Left ventricle myocardium inferior (tissue), 1 donor: Measurements from ENCODE around the gene AANAT. TPM values are rescaled to one million over a fixed set of nuclear protein-coding genes. Genes with fewer than 3 reads are reported as not detected.

Source experiments
- DNase-seq: peaks from one replicate; pipeline ENCODE4 v3.0.0-alpha.2; 2020
- H3K27ac ChIP-seq: fragments of 200-600 bp; replicated peaks from 2 replicates; pipeline ENCODE4 v1.8.0; 2021
- H3K27me3 ChIP-seq: fragments of 200-600 bp; 2 replicates; pipeline ENCODE4 v1.8.0; 2021; ENCODE audit warnings: low read depth
- H3K36me3 ChIP-seq: fragments of 200-600 bp; 2 replicates; pipeline ENCODE4 v1.8.0; 2021
- H3K4me1 ChIP-seq: fragments of 200-600 bp; 2 replicates; pipeline ENCODE4 v1.8.0; 2021
- H3K4me3 ChIP-seq: fragments of 200-600 bp; 2 replicates; pipeline ENCODE4 v1.8.0; 2021; ENCODE audit warnings: mild to moderate bottlenecking, moderate library complexity
- H3K9me3 ChIP-seq: fragments of 200-600 bp; replicated peaks from 2 replicates; pipeline ENCODE4 v1.8.0; 2021
- intact Hi-C: fragments of 100-400 bp; cut with micrococcal nuclease; formaldehyde crosslinking; loops from one replicate; pipeline ENCODE4 v1.11.0; 2022
- total RNA-seq: library from RNA; stranded (reverse); fragmentation: NEBNext Ultra II Directional; extraction: Animal tissue kit (Norgen Biotek cat#: 25700); gene quantifications from one replicate; pipeline ENCODE4 v1.2.1, GENCODE V29; 2021
- TF ChIP-seq, protein P1 (sequence below): fragments of 200-600 bp; IDR thresholded peaks from 2 replicates; pipeline ENCODE4 v1.8.0; 2021; ENCODE audit warnings: antibody characterized with exemption, mild to moderate bottlenecking, borderline replicate concordance
- donor health status: DM: no; HTN: yes; CAD: no; lungs with severe emphysema.

AANAT gene
- total RNA-seq, 1 donor from 2014 or later, result not detected

DNA sequence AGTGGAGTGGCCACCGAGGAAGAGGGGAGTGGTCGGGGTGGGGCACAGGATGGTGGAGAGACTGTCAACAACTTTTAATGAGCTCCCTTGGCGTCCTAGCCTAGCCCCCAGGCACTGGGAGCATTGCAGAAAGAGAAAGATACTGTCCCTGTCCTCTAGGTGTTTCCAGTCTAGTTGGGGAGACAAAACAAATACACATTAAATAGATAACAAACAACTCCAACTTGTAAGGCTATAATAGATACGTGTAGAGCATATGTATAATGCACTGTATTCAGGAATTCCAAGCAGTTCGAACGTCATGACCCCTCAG, 14.0 kb upstream of the AANAT start:
- TF ChIP-seq, protein P1, sequence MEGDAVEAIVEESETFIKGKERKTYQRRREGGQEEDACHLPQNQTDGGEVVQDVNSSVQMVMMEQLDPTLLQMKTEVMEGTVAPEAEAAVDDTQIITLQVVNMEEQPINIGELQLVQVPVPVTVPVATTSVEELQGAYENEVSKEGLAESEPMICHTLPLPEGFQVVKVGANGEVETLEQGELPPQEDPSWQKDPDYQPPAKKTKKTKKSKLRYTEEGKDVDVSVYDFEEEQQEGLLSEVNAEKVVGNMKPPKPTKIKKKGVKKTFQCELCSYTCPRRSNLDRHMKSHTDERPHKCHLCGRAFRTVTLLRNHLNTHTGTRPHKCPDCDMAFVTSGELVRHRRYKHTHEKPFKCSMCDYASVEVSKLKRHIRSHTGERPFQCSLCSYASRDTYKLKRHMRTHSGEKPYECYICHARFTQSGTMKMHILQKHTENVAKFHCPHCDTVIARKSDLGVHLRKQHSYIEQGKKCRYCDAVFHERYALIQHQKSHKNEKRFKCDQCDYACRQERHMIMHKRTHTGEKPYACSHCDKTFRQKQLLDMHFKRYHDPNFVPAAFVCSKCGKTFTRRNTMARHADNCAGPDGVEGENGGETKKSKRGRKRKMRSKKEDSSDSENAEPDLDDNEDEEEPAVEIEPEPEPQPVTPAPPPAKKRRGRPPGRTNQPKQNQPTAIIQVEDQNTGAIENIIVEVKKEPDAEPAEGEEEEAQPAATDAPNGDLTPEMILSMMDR, result no peak
- H3K36me3 ChIP-seq, result no peaks in the 10 kb centered on the region
- H3K4me1 ChIP-seq, result peaks cover 45% of the 10 kb centered on the region
- H3K27ac ChIP-seq, result peak overlapping the region; percentile 94
- DNase-seq, result no peak
- intact Hi-C loops, result loop anchor here (10.0 kb wide), 1 partner anchor 49 kb away; no protein-coding TSS in a partner anchor
- no peaks in the 10 kb centered on the region for H3K27me3 ChIP-seq
- no peaks in the 10 kb centered on the region for H3K9me3 ChIP-seq
- H3K4me3 ChIP-seq, result peak overlapping the region; percentile 99

GRCh38 chr17:76458580-76459490, 8.6 kb upstream of the AANAT start:
- Histone ChIP-seq H3K4me3 (no peak overlapping the region), H3K9me3 (no peaks in the 10 kb centered on the region), H3K27me3 (no peaks in the 10 kb centered on the region), H3K36me3 (no peaks in the 10 kb centered on the region), H3K27ac (no peak overlapping the region), H3K4me1 (no peaks in the 10 kb centered on the region)
- DNase-seq, result peak; percentile 58
- intact Hi-C loops, result loop anchor here (10.0 kb wide), 1 partner anchor 54 kb away; no protein-coding TSS in a partner anchor
- TF ChIP-seq, protein P1, result peak; percentile 68

- Histone ChIP-seq H3K4me3 (no peak overlapping the region), H3K36me3 (no peaks in the 10 kb centered on the region), H3K4me1 (no peaks in the 10 kb centered on the region), H3K9me3 (no peaks in the 10 kb centered on the region), H3K27me3 (no peaks in the 10 kb centered on the region), H3K27ac (no peak overlapping the region)
- no peak for DNase-seq
- TF ChIP-seq, protein P1, result no peak
- intact Hi-C loops, result loop anchor here (10.0 kb wide), 1 partner anchor 55 kb away; no protein-coding TSS in a partner anchor
Measured at GRCh38 chr17:76459674-76460073, 7.7 kb upstream of the AANAT start.

DNA sequence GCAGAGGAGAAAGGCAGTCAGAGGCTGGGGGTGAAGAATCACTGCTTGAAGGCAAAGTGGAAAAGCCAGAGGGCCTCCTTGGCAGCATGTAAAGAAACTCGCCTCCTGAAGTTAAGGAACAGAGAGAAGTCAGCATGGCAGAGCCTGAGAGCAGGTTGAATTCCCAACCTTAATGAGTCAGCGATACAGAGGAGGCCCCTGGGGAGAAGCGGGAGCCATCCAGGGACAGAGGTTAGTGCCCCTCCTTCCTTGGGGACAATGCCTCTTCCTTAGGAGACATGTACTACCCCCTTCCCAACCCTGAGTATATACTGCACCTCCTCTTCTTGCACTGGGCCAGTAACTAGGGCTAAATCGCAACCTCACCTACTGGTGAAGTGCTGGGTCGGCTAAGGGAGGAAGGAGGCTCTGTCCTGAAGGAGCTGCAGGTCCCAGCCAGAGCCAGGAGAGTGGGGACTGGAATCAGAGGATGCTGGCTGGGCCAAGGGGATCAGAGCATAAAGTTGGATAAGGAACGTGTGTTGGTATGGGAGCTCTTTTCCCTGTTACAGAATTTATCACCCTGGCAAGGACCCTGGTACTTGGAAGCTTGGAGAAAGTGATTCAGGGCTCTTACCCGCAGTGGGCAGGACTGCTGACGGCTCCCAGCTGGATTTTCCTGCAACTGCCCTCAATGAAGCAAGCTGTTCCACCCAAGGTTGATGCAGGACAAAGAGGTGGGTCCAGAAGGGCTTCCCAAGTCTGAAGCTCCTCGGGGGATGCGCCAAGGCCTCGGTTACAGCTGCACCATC, 5.4 kb upstream of the AANAT start:
- H3K27ac ChIP-seq, result no peak overlapping the region
- no peaks in the 10 kb centered on the region for H3K36me3 ChIP-seq
- no peaks in the 10 kb centered on the region for H3K27me3 ChIP-seq
- no peak for DNase-seq
- H3K4me3 ChIP-seq, result no peak overlapping the region
- H3K9me3 ChIP-seq, result no peaks in the 10 kb centered on the region
- intact Hi-C loops, result no loop called here
- TF ChIP-seq, protein P1, result no peak
- peaks cover 4% of the 10 kb centered on the region for H3K4me1 ChIP-seq

- H3K27me3 ChIP-seq, result no peaks in the 10 kb centered on the region
- TF ChIP-seq, protein P1, result no peak
- H3K36me3 ChIP-seq, result no peaks in the 10 kb centered on the region
- no peaks in the 10 kb centered on the region for H3K9me3 ChIP-seq
- no peak overlapping the region for H3K27ac ChIP-seq
- intact Hi-C loops, result no loop called here
- DNase-seq, result no peak
- H3K4me1 ChIP-seq, result peaks cover 4% of the 10 kb centered on the region
- no peak overlapping the region for H3K4me3 ChIP-seq
Measured at GRCh38 chr17:76462556-76463290, 4.7 kb upstream of the AANAT start.
